K562 (cell line): Measurements from ENCODE around the gene STK24. TPM values are rescaled to one million over a fixed set of nuclear protein-coding genes. Genes with fewer than 3 reads are reported as not detected.

Source experiments
- ATAC-seq: fragments of 200-7000 bp; cut with Tn5 transposase; 3 replicates; pipeline ENCODE4 v1.9.1; 2020; ENCODE audit warnings: moderate library complexity
- BruUV-seq: library from RNA; stranded (reverse); fragments of 400-500 nt; replicated peaks from 2 replicates; lab custom pipeline; 2021; lab: Mats Ljungman, UMichigan
- CTCF ChIA-PET: fragments of 300-600 bp; formaldehyde crosslinking; extraction: SDS; loops from one replicate; lab custom pipeline; 2021; ENCODE audit warnings: low intra/inter-chr PET ratio; lab: Yijun Ruan, JAX
- POLR2A ChIA-PET: fragments of 300-600, 350-650 bp; sonication (Branson Sonifier 250); formaldehyde crosslinking; extraction: SDS; loops from one replicate; lab custom pipeline; 2021; ENCODE audit warnings: antibody characterized with exemption, inconsistent platforms; lab: Yijun Ruan, JAX
- DNase-seq, 4 experiments: peaks; one replicate each; pipeline versions ENCODE4 v3.0.0 to v3.0.0-alpha.2; 2011 to 2018; ENCODE audit warnings: low spot score in 3 of 4, mixed read lengths in 3 of 4; ENCODE audit errors: extremely low read depth in 1 of 4
- FAIRE-seq: peaks from 2 replicates; lab custom pipeline; 2011; peaks lifted over from hg19 to GRCh38; lab: Jason Lieb, UNC
- H2AFZ ChIP-seq: 2 replicates; pipeline ENCODE4 v1.6.0; 2011; ENCODE audit warnings: low read depth, low read length, control low read depth, inconsistent platforms
- H3K27ac ChIP-seq: fragments of 200-600 bp; 3 replicates; pipeline ENCODE4 v1.8.0; 2011; ENCODE audit warnings: low read depth, mild to moderate bottlenecking, control low read depth, inconsistent platforms, low read length, moderate library complexity, mixed read lengths; ENCODE audit errors: extremely low read depth
- H3K27me3 ChIP-seq, 2 experiments: fragments of 300-600 bp in 1 of 2; 2 replicates in 1 of 2; 3 replicates in 1 of 2; pipeline versions ENCODE4 v1.6.0 to v1.8.0; 2011; ENCODE audit warnings: inconsistent platforms in 2 of 2, low read length in 2 of 2, mild to moderate bottlenecking in 1 of 2, mixed read lengths in 1 of 2, moderate library complexity in 1 of 2; ENCODE audit not compliant: control insufficient read depth in 2 of 2, insufficient read depth in 2 of 2
- H3K36me3 ChIP-seq: fragments of 300-600 bp; 3 replicates; pipeline ENCODE4 v1.8.0; 2011; ENCODE audit warnings: mild to moderate bottlenecking, low read length, inconsistent platforms; ENCODE audit not compliant: control insufficient read depth, insufficient read depth
- H3K4me1 ChIP-seq, 2 experiments: fragments of 200-600 bp in 1 of 2; replicated peaks in 1 of 2; 2 replicates in 1 of 2; 3 replicates in 1 of 2; pipeline versions ENCODE4 v1.5.1 to v1.8.0; 2011; ENCODE audit warnings: inconsistent platforms in 2 of 2, low read length in 2 of 2, mild to moderate bottlenecking in 1 of 2, mixed read lengths in 1 of 2, moderate library complexity in 1 of 2; ENCODE audit not compliant: control insufficient read depth in 2 of 2, insufficient read depth in 2 of 2
- H3K4me2 ChIP-seq: 2 replicates; pipeline ENCODE4 v1.6.1; 2011; ENCODE audit warnings: low read length, control low read depth, inconsistent platforms, mixed read lengths; ENCODE audit not compliant: insufficient read depth
- H3K4me3 ChIP-seq: fragments of 200-600 bp; sonication (generic), shearing (Covaris generic); 2 replicates; pipeline ENCODE4 v1.5.1; 2016; ENCODE audit warnings: control low read depth, inconsistent platforms
- H3K79me2 ChIP-seq: fragments of 200-600 bp; 3 replicates; pipeline ENCODE4 v1.8.0; 2011; ENCODE audit warnings: low read length, inconsistent platforms; ENCODE audit not compliant: control insufficient read depth, insufficient read depth
- H3K9ac ChIP-seq, 2 experiments: 2 replicates each; pipeline versions ENCODE4 v1.6.0 to v1.6.1; 2011; ENCODE audit warnings: low read depth in 2 of 2, low read length in 2 of 2, control low read depth in 1 of 2, inconsistent platforms in 1 of 2, mild to moderate bottlenecking in 1 of 2, mixed read lengths in 1 of 2; ENCODE audit not compliant: insufficient read depth in 1 of 2
- H3K9me1 ChIP-seq: one replicate; pipeline ENCODE4 v1.6.0; 2011; ENCODE audit warnings: inconsistent platforms, mild to moderate bottlenecking, low read length, moderate library complexity; ENCODE audit not compliant: control insufficient read depth, insufficient read depth
- H3K9me3 ChIP-seq: replicated peaks from 2 replicates; pipeline ENCODE4 v1.5.1; 2011; ENCODE audit warnings: low read depth, low read length, inconsistent platforms; ENCODE audit not compliant: control insufficient read depth, insufficient read depth
- H4K20me1 ChIP-seq: replicated peaks from 2 replicates; pipeline ENCODE4 v1.6.1; 2011; ENCODE audit warnings: low read length, inconsistent platforms, mixed read lengths; ENCODE audit not compliant: control insufficient read depth, insufficient read depth
- CBFA2T2 ChIP-seq: fragments of 450-650 bp; conservative IDR thresholded peaks from 2 replicates; pipeline ENCODE4 v1.6.1; 2017; ENCODE audit warnings: mild to moderate bottlenecking
- ETV6 ChIP-seq, 3 experiments: fragments of 150-350 bp in 1 of 3; sonication (generic) in 1 of 3; formaldehyde crosslinking in 1 of 3; IDR thresholded peaks; 2 replicates each; pipeline versions ENCODE4 v1.6.1 to v1.8.0; 2014 to 2022; ENCODE audit warnings: borderline replicate concordance in 2 of 3, low read depth in 2 of 3, antibody characterized with exemption in 1 of 3, low read length in 1 of 3, mild to moderate bottlenecking in 1 of 3, missing genetic modification reagents in 1 of 3
- MEIS2 ChIP-seq: fragments of 450-650 bp; IDR thresholded peaks from 2 replicates; pipeline ENCODE4 v1.6.1; 2014; ENCODE audit warnings: mild to moderate bottlenecking; ENCODE audit not compliant: partially characterized antibody
- NR1H2 ChIP-seq: sonication (generic); formaldehyde crosslinking; IDR thresholded peaks from 2 replicates; pipeline ENCODE4 v1.4.0; 2020; ENCODE audit warnings: mild to moderate bottlenecking, missing genetic modification reagents
- RNF2 ChIP-seq: sonication (generic); IDR thresholded peaks from 2 replicates; pipeline ENCODE4 v1.6.1; 2016
- XRCC3 ChIP-seq: fragments of 450-650 bp; IDR thresholded peaks from 2 replicates; pipeline ENCODE4 v1.6.1; 2017; ENCODE audit warnings: mild to moderate bottlenecking, moderate library complexity
- ZNF699 ChIP-seq: fragments of 250-450 bp; sonication (Bioruptor Pico); IDR thresholded peaks from 2 replicates; pipeline ENCODE4 v1.8.0; 2021; ENCODE audit warnings: mild to moderate bottlenecking, moderate library complexity; ENCODE audit not compliant: insufficient replicate concordance
- ZNF830 ChIP-seq: fragments of 250-450 bp; sonication (Bioruptor Pico); IDR thresholded peaks from 2 replicates; pipeline ENCODE4 v1.5.0; 2021; ENCODE audit warnings: mild to moderate bottlenecking
- ZZZ3 ChIP-seq: fragments of 450-650 bp; IDR thresholded peaks from 2 replicates; pipeline ENCODE4 v1.6.1; 2016; ENCODE audit warnings: antibody characterized with exemption, mild to moderate bottlenecking, moderate library complexity
- WGBS: fragments of 100-300 bp; shearing (Covaris generic); methylation state at CpG from one replicate; pipeline ENCODE4 v1.1.6; 2016; ENCODE audit warnings: low coverage, mixed read lengths; ENCODE audit not compliant: insufficient coverage; ENCODE audit errors: missing lambda C conversion rate; 5-methylcytosine and 5-hydroxymethylcytosine counted together
- in situ Hi-C: fragments of 300-500 bp; cut with MboI; formaldehyde crosslinking; loops from 4 replicates; pipeline ENCODE4 v1.15.0; 2018; ENCODE audit warnings: inconsistent platforms, mixed read lengths
- intact Hi-C: fragments of 100-400 bp; cut with micrococcal nuclease; formaldehyde crosslinking; loops from 2 replicates; pipeline ENCODE4 v1.14.2; 2022
- polyA plus RNA-seq, 8 experiments: library from polyadenylated mRNA; depleted of rRNA in 4 of 8; stranded (reverse) in 5 of 8; unstranded in 3 of 8; fragments of >200 nt; fragmentation: Nextera tagmentation in 2 of 8; fragmentation: Illumina TruSeq in 1 of 8; extraction: Ambion mirVana in 2 of 8; extraction: Trizol in 1 of 8; gene quantifications; 2 replicates each; pipeline versions ENCODE4 v1.2.1 to v1.2.3, GENCODE V29; 2011 to 2014; ENCODE audit warnings: inconsistent platforms in 1 of 8, missing spikeins in 1 of 8
- total RNA-seq, 7 experiments: library from RNA; depleted of rRNA in 6 of 7; stranded (reverse); fragments of >200 nt in 6 of 7; fragmentation: Illumina TruSeq in 2 of 7; extraction: Trizol in 2 of 7; gene quantifications; 2 replicates each; pipeline versions ENCODE4 v1.2.1 to v1.2.3, GENCODE V29; 2011 to 2021; ENCODE audit warnings: low replicate concordance in 1 of 7
- TF ChIP-seq, protein P1 (sequence below): fragments of 250-450 bp; sonication (Bioruptor Pico); IDR thresholded peaks from 2 replicates; pipeline ENCODE4 v1.9.0; 2021; ENCODE audit warnings: mild to moderate bottlenecking, inconsistent platforms
- TF ChIP-seq, protein P2 (sequence below), 2 experiments: fragments of 450-650 bp; IDR thresholded peaks; 2 replicates each; pipeline ENCODE4 v1.6.1; 2016
- TF ChIP-seq, protein P3 (sequence below): sonication (generic); formaldehyde crosslinking; IDR thresholded peaks from 2 replicates; pipeline ENCODE4 v1.8.1; 2023; ENCODE audit warnings: mild to moderate bottlenecking, missing genetic modification reagents, moderate library complexity

STK24 gene
- total and polyA plus RNA-seq, 9 of the 15 experiments (the other 6 are each of a cell fraction or from before 2014, with no cell fraction given) = 3.8 to 78.4 (median 28.2) TPM

DNA sequence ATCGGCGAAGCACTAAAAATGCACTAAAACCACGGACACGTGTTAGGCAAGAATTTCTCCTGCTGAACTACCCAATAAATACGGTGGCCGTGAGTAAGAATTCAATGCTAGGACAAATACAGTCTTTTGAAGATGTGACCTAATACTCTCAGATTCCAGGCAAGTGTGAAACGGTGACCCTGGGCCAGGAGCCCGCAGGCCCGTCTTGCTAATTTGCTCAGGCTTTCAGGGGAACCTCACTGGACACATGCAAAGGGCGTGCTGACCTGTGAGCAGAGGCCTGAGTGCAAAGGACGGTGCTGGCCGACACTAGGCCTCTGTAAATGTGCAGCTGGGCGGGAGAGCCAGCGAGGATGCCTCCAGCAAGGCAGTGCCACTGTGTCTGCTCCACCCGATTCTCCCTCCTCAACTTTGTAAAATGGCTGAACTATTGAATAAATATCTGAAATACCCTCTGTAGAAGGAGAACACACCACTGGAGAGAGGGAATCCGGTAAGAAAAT lies 70.1 kb downstream of the STK24 start:
- Histone ChIP-seq H3K9me1 (peaks cover 9% of the 10 kb centered on the region), H3K27me3 (no peaks in the 10 kb centered on the region), H4K20me1 (no peaks in the 10 kb centered on the region; the same call in 1 of the 2 replicates), H3K4me1 (peaks cover 23 to 72% of the 10 kb centered on the region in 2 experiments), H3K27ac (no peak overlapping the region), H3K4me2 (no peak overlapping the region), H3K36me3 (peaks cover 14% of the 10 kb centered on the region; the same call in 2 of the 3 replicates), H3K4me3 (no peak overlapping the region), H3K9me3 (no peaks in the 10 kb centered on the region), H3K79me2 (peaks cover 96% of the 10 kb centered on the region), H3K9ac (no peak overlapping the region; a peak in 1 of 4 replicates), H2AFZ (no peak overlapping the region)
- DNase-seq = no peak
- WGBS = 82% methylated on average over 14 of the region's 16 CpGs
- intact Hi-C loops (loop anchor here (5.0 kb wide), 2 partner anchors 41 to 66 kb away; no protein-coding TSS in a partner anchor), in situ Hi-C loops (no loop called here)
- TF ChIP-seq ETV6 (IDR thresholded peaks at IDR 0.05; ENCODE audit: borderline replicate concordance in 1 of 2, low read depth in 2 of 2, low read length in 1 of 2) = no peak
- no peak for TF ChIP-seq ETV6 (CRISPR knock-in tag; IDR thresholded peaks at IDR 0.05; ENCODE audit: borderline replicate concordance)
- no peak for TF ChIP-seq XRCC3
- TF ChIP-seq, protein P1, sequence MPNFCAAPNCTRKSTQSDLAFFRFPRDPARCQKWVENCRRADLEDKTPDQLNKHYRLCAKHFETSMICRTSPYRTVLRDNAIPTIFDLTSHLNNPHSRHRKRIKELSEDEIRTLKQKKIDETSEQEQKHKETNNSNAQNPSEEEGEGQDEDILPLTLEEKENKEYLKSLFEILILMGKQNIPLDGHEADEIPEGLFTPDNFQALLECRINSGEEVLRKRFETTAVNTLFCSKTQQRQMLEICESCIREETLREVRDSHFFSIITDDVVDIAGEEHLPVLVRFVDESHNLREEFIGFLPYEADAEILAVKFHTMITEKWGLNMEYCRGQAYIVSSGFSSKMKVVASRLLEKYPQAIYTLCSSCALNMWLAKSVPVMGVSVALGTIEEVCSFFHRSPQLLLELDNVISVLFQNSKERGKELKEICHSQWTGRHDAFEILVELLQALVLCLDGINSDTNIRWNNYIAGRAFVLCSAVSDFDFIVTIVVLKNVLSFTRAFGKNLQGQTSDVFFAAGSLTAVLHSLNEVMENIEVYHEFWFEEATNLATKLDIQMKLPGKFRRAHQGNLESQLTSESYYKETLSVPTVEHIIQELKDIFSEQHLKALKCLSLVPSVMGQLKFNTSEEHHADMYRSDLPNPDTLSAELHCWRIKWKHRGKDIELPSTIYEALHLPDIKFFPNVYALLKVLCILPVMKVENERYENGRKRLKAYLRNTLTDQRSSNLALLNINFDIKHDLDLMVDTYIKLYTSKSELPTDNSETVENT (CRISPR knock-in tag) = no peak
- TF ChIP-seq, protein P2, sequence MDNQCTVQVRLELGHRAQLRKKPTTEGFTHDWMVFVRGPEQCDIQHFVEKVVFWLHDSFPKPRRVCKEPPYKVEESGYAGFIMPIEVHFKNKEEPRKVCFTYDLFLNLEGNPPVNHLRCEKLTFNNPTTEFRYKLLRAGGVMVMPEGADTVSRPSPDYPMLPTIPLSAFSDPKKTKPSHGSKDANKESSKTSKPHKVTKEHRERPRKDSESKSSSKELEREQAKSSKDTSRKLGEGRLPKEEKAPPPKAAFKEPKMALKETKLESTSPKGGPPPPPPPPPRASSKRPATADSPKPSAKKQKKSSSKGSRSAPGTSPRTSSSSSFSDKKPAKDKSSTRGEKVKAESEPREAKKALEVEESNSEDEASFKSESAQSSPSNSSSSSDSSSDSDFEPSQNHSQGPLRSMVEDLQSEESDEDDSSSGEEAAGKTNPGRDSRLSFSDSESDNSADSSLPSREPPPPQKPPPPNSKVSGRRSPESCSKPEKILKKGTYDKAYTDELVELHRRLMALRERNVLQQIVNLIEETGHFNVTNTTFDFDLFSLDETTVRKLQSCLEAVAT (IDR thresholded peaks at IDR 0.05) = no peak
- TF ChIP-seq ZNF699 (CRISPR knock-in tag) = no peak
- no peak for TF ChIP-seq ZZZ3
- TF ChIP-seq, protein P3, sequence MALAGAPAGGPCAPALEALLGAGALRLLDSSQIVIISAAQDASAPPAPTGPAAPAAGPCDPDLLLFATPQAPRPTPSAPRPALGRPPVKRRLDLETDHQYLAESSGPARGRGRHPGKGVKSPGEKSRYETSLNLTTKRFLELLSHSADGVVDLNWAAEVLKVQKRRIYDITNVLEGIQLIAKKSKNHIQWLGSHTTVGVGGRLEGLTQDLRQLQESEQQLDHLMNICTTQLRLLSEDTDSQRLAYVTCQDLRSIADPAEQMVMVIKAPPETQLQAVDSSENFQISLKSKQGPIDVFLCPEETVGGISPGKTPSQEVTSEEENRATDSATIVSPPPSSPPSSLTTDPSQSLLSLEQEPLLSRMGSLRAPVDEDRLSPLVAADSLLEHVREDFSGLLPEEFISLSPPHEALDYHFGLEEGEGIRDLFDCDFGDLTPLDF (CRISPR knock-in tag) = no peak
- no peak for TF ChIP-seq MEIS2
- no peak for TF ChIP-seq CBFA2T2
- no peak for TF ChIP-seq NR1H2 (CRISPR knock-in tag)
- no peak for TF ChIP-seq RNF2
- no peak for TF ChIP-seq ZNF830 (CRISPR knock-in tag)
- FAIRE-seq = no peak
- no TSS peak for BruUV-seq
- CTCF ChIA-PET = no interaction called here
- POLR2A ChIA-PET = interaction anchor here (0.6 to 1.9 kb wide), 6 partner anchors 8 to 414 kb away, joined by 3 to 7 read pairs (median 3); no protein-coding TSS in a partner anchor
- ATAC-seq = no peak
